NCI-H524 treated with DMSO at 0.1 percent for 48 hours (cell line): ENCODE measurements around the gene OCEL1.

Experiments
- DNase-seq: peaks from one replicate; lab custom pipeline; 2025; lab: John Stamatoyannopoulos, UW

Gene OCEL1

GRCh38 chr19:17240062-17240752 is 14.2 kb downstream of the OCEL1 start:
- DNase-seq, result no peak

- DNase-seq, result no peak
These were observed 14.9 kb downstream of the OCEL1 start for GRCh38 chr19:17240826-17241399.

GRCh38 chr19:17242431-17243208 is 16.6 kb downstream of the OCEL1 start:
- no peak for DNase-seq

DNA sequence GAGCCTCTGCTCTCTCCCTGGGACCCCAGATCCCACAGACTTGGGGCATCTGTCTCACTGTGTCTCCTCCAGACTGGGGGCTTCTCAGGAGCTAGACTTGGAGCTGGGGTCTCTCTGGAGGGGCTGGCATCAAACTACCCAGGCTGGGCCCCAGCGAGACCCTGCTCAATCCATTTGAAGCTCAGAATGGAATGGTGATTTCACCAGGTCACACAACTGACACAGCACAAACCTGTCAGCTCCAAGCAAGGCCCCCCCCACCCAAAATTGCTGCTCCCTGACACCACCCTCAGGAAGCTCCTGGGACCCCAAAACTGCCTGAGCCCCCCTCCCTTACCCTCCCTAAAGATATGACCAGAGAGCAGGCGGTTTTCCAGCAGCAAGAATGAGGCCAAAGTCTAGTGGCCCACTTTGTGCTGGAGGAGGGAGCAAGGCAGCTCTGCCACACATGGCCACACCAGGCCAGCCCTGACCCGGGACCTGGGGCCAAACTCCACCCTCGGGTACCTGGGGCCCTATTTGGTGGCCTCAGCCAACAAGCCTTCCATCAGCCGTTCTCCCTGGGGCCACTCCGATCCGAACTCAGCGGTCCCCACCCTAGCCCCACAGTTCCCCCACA is 17.3 kb downstream of the OCEL1 start:
- DNase-seq, result no peak

GRCh38 chr19:17243830-17244617 is 18.0 kb downstream of the OCEL1 start:
- DNase-seq, result no peak

DNA sequence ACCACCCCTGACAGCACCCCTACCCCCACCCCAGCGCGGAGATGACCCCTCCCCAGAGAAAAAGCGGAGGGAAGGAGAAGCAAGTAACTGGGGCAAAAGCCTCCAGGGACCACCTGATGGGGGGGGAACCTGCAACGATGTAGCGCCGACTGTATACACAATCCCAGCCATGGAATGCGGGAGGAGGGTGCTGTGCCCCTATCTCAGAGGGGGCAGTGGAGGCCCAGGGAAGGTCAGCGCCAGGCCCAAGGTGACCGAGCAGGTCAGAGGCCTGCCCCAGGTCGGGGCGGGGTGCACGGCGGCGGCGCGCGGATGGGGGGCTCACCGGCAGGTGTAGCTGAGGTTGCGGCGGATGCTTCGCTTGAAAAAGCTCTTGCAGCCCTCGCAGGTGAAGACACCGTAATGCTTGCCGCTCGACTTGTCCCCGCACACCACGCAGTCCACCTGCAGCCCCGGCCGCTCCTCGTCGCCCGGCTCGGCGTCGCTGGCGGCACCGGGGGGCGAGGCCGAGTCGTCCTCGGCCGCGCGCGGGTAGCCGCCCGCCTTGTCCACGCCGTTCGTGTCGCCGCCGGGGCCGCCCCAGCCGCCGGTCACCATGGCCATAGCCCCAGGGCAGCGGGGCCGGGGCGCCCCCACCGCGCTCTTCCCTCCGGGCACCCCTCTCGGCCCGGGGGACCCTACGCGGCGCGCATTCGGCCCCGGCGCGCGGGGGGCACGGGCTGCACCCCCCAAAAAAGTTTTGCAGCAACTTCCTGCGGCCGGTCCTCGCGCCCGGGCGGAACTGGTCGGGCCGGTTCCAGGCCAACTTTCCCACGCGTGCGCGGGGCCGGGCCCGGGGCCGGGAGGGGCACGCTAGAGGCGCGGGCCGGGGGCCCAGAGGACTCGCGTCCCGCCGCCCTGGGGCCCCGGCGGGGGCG is 18.9 kb downstream of the OCEL1 start:
- no peak for DNase-seq

DNA sequence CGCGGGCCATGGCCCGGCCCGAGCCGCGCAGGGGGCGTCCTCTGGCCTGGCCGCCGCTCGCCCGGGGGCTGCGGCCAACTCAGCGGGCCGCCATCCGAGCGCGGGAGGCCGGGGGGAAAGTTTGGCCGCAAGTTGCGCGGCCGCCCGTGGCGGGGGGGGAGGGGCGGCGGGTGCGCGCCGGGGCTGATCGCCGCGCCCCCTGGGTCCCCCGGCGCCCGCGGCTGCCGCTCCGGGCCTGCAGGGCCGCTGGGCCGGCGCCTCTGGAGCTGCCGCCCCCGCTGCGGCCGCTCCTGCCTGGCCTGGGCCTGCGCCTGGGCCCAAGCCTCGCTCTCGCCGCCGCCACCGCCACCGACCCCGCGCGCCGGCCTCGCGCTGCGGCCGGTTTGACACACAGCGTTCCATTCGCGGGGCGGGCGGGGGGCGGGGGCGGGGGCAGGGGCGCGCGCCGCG is 19.5 kb downstream of the OCEL1 start, which contains the start of gene NR2F6:
Gene NR2F6, minus strand, starts transcription at position 385 of the 450 bp plus-strand sequence. CDS start 699 bp downstream, outside the sequence.
- DNase-seq, result no peak

DNA sequence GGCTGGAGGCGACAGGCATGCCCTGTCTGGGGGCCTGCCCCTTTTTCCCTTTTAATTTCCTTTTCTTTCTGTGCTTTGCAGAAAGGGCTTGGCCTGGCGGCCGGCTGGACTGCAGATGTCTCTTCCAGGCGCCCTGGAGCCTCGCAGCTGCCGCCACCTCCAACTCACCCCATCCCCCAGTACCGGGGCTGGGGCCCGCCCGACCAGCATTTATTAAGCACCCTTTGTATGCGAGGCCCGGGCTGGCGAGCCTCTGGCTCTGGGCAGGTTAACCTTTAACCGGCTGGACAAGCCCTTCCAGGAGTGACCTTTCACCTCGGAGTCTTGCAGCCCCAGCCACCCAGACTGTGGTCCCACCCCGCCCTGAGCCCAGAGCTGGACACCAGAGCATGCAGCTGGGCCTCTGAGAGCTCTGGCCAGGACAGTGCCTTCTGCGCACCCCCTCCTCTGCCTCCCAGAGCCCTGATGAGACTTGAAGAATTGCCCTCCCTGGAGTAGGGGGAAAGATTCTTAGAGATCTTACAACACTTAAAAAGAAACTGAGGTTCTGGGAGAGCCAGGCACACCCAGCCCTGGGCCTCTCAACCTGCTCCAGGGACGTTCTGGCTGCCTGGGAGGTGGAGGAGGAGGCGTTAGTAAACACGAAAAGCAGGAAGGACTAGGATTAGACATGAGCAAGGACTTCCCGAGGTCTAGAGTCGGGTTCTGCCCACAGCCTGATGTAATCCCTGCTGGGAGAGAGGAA is 20.8 kb downstream of the OCEL1 start:
- no peak for DNase-seq

GRCh38 chr19:17248011-17248776 is 22.2 kb downstream of the OCEL1 start:
- DNase-seq, result peak; percentile 49

- DNase-seq, result no peak
These were observed 24.0 kb downstream of the OCEL1 start for GRCh38 chr19:17249887-17250548.

- no peak for DNase-seq
These were observed 28.6 kb downstream of the OCEL1 start for GRCh38 chr19:17254636-17255035.

DNA sequence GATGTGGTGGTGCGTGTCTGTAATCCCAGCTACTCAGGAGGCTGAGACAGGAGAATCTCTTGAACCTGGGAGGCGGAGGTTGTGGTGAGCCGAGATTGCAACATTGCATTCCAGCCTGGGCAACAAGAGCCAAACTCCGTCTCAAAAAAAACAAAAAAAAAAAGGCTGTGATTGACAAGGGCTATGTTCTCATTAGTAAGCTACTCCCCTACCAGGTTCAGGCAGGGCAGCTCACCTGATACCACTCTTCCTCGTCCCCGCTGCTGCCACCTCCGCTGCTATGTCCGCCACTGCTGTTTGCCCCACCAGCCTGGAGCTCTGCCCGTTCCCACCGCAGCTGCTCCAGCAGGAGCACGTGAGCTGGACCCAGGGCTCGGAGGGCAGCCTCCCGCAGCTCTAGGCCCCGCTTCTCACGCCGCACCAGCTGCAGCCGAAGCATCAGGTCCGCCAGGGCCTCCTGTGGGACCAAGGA is 29.2 kb downstream of the OCEL1 start:
- no peak for DNase-seq

GRCh38 chr19:17256130-17256529 is 30.1 kb downstream of the OCEL1 start:
- DNase-seq, result no peak

- DNase-seq, result no peak
These were observed 33.2 kb downstream of the OCEL1 start for GRCh38 chr19:17259118-17259780.

DNA sequence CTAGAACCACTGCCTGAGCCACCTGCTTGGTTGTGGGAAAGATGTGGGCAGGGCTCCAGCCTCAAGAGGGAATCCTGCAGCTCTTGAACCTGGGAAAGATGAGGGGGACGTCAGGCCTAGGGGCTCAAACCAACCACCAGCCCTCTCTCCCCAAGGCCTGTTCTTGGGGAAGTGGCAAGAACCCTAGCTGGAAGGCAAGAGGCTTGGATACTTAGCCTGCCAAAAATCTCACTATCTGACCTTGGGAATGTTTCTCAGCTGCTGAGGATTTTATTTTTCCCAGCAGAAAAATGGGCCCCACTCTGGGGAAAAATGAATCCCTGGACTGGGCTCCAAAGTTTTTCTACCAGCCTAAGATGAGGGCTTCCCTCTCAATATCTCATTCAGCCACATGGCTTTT is 33.9 kb downstream of the OCEL1 start:
- no peak for DNase-seq

- peak; percentile 82 for DNase-seq
These were observed 34.9 kb downstream of the OCEL1 start for GRCh38 chr19:17260842-17261325.

DNA sequence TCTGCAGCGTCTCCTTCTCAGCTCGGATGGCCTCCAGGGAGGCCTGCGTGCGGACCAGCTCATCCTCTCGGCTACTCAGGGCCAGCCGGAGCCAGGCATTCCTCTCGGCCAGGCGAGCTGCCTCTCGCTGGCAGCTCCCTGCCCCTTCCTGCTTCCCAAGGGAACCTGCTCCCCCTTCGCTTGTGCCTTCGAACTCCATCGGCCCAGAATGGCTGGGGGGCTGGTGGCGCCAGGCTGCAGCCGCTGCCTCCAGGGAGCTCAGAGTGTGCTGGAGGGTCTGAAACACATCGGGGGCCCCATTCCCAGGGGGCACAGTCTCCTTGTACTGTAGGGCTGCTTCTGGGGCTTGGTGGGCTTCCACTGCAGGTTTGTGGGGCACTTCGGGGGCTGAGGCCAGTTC is 36.5 kb downstream of the OCEL1 start:
- no peak for DNase-seq
